NCI-H526 (cell line): ENCODE results near the gene SLC35F6.
A peak's percentile ranks its signal among the peaks of the same experiment; 100 is the strongest.

ENCODE experiments used
- DNase-seq, 2 experiments: peaks; one replicate each; lab custom pipeline; 2025; lab: John Stamatoyannopoulos, UW

The SLC35F6 gene, protein sequence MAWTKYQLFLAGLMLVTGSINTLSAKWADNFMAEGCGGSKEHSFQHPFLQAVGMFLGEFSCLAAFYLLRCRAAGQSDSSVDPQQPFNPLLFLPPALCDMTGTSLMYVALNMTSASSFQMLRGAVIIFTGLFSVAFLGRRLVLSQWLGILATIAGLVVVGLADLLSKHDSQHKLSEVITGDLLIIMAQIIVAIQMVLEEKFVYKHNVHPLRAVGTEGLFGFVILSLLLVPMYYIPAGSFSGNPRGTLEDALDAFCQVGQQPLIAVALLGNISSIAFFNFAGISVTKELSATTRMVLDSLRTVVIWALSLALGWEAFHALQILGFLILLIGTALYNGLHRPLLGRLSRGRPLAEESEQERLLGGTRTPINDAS

GRCh38 chr2:26764078-26764887 lies at the start of gene SLC35F6:
Gene SLC35F6, plus strand, starts transcription at chr2:26764284. Its CDS starts 66 bp downstream, at chr2:26764350.
- peak; percentile 65 to 87 for DNase-seq

DNA sequence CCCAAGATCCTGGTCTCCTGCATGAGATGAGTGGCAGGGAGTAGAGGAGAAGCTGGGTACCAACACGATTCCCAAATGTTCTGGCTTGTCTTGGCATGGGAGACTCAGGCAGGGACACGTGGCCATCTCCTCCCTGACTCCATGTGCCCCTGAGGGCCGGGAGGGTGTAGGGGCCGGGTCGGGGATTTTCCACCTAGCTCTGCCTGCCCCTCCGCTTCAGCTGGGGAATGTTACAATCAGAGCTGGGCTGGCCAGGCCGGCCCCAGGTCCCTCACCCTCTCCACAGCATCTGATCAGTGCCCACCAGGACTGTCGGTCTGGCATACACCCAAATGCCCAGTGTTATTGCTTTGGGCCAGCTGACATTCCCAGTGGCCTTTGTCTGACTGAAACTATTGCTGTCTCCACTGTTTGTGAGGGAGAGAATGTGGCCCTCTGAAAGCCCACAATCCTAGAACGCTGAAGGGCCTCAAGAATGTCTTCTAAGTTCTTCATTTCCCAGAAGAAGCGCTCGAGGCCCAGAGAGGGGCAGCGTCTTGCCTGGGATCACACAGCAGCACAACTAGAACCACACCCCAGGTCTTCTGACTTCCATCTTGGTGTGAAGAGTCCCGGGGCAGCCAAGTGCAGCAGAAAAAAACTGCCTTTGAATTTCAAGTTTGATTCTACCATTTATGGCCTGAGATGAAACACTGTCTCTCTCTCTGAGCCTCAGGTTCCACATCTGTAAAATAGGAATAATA lies 48.4 kb upstream of the SLC35F6 start:
- DNase-seq = no peak

GRCh38 chr2:26716340-26716739 lies 47.7 kb upstream of the SLC35F6 start:
- no peak for DNase-seq

DNA sequence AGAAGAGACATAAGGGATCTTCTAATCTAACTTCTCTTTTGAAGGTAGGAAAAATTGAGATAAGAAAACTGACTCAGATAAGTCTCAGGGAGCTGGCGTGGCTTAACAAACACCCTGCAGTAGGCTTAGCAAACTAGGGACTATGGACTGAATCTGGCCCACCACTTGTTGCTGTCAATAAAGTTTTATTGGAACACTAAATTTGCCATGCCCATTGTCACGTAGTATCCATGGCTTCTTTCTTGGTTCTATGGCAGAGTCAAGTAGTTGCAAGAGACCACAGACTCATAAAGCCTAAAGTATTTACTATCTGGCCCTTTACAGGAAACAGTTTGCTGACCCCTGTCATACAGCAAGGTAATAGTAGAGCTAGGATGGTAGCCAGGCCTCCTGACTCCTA lies 47.3 kb upstream of the SLC35F6 start:
- DNase-seq = no peak

- no peak for DNase-seq
Observed at GRCh38 chr2:26717362-26717761, 46.7 kb upstream of the SLC35F6 start.

GRCh38 chr2:26718949-26719686 lies 45.0 kb upstream of the SLC35F6 start:
- DNase-seq = no peak

DNA sequence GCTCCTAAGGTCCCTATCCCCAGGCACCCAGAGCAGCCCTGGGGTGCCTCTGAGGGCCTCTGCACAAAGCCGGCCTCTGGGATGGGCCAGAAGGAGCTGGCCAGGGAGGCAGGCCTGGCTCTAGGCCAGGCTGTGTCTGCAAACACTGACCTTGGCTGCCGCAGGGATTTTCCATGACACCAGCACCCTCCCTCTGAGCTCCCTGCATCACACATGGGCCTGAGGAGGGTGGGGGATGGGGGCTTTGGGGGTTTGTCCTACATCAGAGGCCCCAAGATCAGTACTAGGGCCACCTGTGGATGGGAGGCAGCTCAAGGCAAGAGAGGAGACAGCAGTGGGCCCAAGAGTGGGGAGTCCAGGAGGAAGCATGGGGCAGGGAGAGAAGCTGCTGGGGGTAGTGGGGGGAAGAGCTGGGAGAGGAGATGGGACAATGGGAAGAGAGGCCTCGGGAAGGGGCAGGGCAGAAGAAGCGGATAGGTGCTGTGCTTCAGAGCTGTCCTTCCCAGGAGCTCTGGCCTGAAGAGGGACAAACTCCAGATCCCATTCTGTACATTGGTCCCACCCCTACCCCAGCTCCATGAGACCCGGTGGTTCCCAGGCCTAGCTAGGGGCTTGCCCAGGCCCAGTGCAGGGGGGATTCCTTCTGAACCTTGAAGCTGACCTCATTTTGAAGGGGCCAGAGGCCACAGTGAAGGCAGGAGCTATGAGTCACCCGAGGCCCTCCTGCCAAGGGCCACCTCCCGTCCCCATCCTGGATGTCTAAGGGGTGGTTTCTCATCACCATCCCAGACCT lies 43.6 kb upstream of the SLC35F6 start:
- no peak for DNase-seq

GRCh38 chr2:26721115-26722032 lies 42.7 kb upstream of the SLC35F6 start:
- no peak for DNase-seq

DNA sequence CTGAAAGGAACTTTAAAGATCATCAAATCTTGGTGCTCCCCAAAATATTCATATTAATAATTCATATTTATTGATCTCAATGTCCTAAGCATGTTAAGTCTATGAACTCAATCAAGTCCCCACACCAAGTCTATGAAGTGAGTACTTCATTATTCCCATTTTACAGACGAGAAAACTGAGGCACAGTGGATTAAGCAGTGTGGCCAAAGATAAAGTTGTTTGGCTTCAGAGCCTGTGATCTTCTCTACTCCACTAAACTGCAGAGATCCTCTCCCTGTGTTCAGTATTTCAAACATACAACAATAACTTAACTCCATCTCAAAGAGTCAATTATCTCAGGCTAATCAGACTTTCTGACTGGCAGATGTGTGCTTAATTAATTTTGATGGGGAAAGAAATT lies 41.8 kb upstream of the SLC35F6 start:
- no peak for DNase-seq

DNA sequence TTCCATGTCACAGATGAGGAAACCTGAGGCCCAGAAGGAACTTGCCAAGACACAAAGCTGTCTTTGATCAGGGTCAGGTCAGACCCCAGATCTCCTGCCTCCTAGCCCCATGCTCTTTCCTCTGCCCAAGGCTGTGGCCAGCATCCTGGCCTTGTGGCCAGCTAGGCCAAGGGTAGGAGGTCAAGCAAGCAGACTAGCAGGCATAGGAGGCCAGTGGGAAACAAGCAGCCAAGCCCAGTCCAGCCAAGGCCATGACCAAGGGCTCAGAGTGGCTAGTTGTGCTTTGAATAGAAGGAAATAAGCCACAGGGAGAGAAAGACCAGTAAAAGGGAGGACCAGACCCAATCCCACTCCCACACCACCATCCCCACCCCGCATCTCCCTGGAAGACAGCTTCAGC lies 41.2 kb upstream of the SLC35F6 start:
- DNase-seq = no peak

- DNase-seq = no peak
Observed at GRCh38 chr2:26723475-26723874, 40.6 kb upstream of the SLC35F6 start.

- DNase-seq = no peak
Observed at GRCh38 chr2:26723991-26724750, 39.9 kb upstream of the SLC35F6 start.

DNA sequence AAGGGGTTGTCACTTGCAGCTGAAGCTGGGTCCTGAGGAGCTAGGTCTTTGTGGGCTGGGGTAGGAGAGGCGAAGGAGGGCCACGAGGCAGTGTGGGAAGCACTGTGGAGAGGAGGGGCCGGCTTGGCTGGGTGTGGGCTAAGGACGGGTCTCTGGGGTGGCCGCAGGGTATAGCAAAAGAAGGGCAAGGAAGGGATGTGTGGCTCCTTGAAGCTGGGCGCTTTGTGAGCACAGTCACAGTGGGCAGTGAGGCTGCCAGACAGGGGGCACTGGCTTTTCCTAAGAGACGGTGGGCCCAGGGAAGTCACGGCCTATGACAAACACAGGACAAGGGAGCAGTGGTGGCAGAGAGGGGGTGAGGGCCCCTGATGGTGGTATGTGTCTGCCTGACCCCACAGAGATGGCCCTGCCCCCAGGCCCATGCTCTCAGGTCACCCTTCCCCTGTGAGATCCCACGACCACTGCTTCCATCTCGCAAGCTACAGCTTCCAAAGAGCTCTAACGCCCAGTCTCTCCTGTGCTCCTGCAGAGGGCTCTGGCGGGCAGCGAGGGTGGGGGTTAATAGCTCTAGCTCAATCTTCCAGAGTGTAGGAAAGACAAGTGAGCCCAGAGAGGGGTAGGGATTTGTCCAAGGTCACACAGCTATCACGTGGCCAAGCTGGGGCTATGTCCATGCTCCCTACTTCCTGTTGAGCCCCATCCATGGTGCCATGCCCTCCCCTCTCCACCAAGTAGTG lies 39.1 kb upstream of the SLC35F6 start:
- DNase-seq = no peak

- no peak for DNase-seq
Observed at GRCh38 chr2:26725521-26725820, 38.6 kb upstream of the SLC35F6 start.

GRCh38 chr2:26726228-26726627 lies 37.9 kb upstream of the SLC35F6 start:
- DNase-seq = no peak

- DNase-seq = no peak
Observed at GRCh38 chr2:26727641-26728561, 36.2 kb upstream of the SLC35F6 start.

GRCh38 chr2:26729311-26729710 lies 34.8 kb upstream of the SLC35F6 start:
- DNase-seq = no peak
